ENCODE data around the gene SAPCD2.

The SAPCD2 gene

DNA sequence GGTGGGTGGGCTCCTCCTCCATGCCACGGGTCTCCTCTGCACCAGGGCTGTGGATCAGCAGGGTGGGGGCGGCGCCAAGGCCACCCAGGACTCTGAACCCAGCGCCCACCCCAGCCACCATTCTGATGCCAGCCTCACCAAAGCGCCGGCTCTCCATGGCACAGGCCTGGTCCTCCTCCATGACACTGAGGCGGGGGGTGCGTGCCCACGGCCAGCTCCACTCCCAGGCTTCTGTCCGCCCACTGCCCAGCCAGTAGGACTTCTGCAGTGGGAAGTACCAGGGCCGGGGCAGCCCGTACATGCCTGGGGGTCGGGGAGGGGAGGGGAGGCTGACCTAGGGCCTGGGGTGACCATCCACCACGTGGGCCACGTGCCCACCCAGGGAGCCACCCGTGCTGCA lies 53.9 kb downstream of the SAPCD2 start:
- no peak for DNase-seq

DNA sequence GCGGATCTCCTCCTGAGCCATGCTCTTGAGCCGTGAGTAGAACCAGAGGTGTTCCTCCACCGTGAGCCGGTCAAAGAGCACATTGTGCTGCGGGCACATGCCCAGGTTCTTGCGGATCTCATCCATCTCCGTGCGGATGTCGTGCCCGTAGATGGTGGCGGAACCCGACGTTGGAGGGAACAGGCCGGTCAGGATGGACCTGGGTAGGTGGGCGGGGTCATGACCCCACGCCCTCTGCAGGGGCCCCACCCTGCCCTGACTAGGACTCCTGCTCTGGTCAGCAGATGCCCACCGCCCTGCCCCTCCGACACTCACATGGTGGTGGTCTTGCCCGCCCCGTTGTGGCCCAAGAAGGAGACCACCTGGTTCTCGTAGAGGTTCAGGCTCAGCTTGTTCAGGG lies 54.4 kb downstream of the SAPCD2 start:
- no peak for DNase-seq

GRCh38 chr9:137015540-137015930 lies 54.8 kb downstream of the SAPCD2 start:
- no peak for DNase-seq

- DNase-seq: no peak
Observed at GRCh38 chr9:137014776-137015539, 55.4 kb downstream of the SAPCD2 start.

DNA sequence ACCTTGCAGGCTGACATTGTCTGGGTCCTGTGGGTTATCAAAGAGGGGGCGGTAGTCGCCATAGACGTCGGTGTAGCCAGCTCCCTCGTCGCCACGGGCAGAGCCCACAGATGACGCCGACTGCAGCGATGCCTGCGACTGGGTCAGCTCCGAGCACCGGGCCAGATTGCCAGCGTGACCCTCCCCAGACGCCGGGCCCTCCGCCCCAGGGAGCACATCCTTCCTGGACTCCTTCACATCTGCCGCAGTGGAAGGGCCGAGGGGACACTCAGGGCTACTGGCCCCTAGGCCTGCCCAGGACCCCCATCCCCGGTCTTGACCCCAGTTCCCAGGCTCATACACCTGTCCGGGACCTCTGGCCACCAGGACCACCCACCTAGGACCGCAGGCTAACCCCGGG lies 56.2 kb downstream of the SAPCD2 start:
- no peak for DNase-seq

GRCh38 chr9:137013571-137013940 lies 56.8 kb downstream of the SAPCD2 start:
- DNase-seq: no peak

DNA sequence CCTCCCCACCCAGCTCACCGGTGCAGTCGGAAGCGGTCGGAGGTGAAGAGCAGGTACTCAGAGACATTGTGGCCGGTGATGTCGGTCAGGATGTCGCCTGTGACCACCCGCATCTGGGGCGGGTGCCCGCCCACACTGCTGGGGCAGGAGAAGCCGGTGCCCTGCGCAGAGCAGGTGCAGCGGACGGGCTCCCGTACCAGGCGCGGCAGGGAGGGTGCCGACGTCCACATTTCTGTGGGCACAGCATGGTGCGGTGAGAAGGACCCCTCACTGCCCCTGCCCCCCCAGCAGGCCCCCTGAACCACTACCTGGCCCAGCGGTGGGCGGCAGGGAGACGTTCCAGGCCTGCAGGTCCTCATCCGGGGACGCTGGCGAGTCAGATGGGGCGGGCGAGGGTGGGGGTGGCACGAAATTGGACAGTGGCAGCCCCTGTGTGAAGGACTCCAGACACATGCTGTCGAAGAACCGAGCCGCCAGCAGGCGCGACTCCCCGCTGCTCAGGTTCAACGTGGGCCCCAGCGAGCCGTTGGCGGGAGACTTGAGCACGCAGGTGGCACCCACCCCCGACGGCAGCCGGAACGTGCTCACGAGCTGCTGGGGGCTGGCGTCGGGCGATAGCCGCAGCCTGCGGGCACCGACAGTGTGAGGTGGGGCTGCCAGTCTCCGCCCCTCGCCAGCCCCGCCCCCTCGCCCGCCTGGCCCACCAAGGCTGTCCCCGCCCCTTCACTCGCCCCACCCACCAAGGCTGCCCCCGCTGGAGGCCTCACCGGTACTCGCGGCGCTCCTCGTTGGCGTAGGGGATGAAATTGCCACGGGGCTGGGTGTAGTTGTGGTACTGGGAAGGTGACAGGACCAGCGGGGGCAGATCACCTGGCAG lies 57.4 kb downstream of the SAPCD2 start:
- no peak for DNase-seq

All from NCI-H226 (cell line).